ENCODE data around the gene TBC1D22A. TPM values are rescaled to one million over a fixed set of nuclear protein-coding genes. Genes with fewer than 3 reads are reported as not detected.

TBC1D22A gene
- polyA plus RNA-seq, 1 donor: 19.0 TPM

GRCh38 chr22:47175151-47176025, 412.9 kb downstream of the TBC1D22A start:
- peak; percentile 81 for DNase-seq

GRCh38 chr22:47176026-47176389, 413.6 kb downstream of the TBC1D22A start:
- DNase-seq: no peak

- no peak for DNase-seq
These were observed 414.3 kb downstream of the TBC1D22A start for GRCh38 chr22:47176573-47177333.

GRCh38 chr22:47177334-47177815, 414.9 kb downstream of the TBC1D22A start:
- DNase-seq: no peak

- DNase-seq: no peak
These were observed 415.9 kb downstream of the TBC1D22A start for GRCh38 chr22:47178339-47178738.

- no peak for DNase-seq
These were observed 418.3 kb downstream of the TBC1D22A start for GRCh38 chr22:47180796-47181195.

- DNase-seq: no peak
These were observed 424.9 kb downstream of the TBC1D22A start for GRCh38 chr22:47187176-47187957.

- no peak for DNase-seq
These were observed 426.0 kb downstream of the TBC1D22A start for GRCh38 chr22:47188261-47189055.

- DNase-seq: no peak
These were observed 426.8 kb downstream of the TBC1D22A start for GRCh38 chr22:47189056-47189916.

GRCh38 chr22:47190276-47190956, 428.0 kb downstream of the TBC1D22A start:
- no peak for DNase-seq

- DNase-seq: no peak
These were observed 428.7 kb downstream of the TBC1D22A start for GRCh38 chr22:47190957-47191670.

- DNase-seq: no peak
These were observed 429.5 kb downstream of the TBC1D22A start for GRCh38 chr22:47191671-47192650.

GRCh38 chr22:47192651-47193437, 430.4 kb downstream of the TBC1D22A start:
- no peak for DNase-seq

- no peak for DNase-seq
These were observed 431.3 kb downstream of the TBC1D22A start for GRCh38 chr22:47193606-47194329.

- DNase-seq: no peak
These were observed 432.2 kb downstream of the TBC1D22A start for GRCh38 chr22:47194476-47195155.

GRCh38 chr22:47195156-47195483, 432.7 kb downstream of the TBC1D22A start:
- DNase-seq: no peak

Measured in hindlimb muscle (tissue), 1 donor.